HG03045 (cell line): ENCODE measurements around the gene APOB.
"Not testable (repeated sequence)": the region's sequence is repeated elsewhere in the genome, so short reads cannot be mapped to it uniquely, and the experiment has no call there.

Source experiments
- ATAC-seq: cut with Tn5 transposase; IDR thresholded peaks from one replicate; pipeline ENCODE4 v1.9.1; 2021; ENCODE audit warnings: mild to moderate bottlenecking, moderate library complexity; ENCODE audit not compliant: unreplicated experiment

Gene APOB

GRCh38 chr2:21034156-21034971 lies 9.5 kb downstream of the APOB start:
- ATAC-seq, result no peak

DNA sequence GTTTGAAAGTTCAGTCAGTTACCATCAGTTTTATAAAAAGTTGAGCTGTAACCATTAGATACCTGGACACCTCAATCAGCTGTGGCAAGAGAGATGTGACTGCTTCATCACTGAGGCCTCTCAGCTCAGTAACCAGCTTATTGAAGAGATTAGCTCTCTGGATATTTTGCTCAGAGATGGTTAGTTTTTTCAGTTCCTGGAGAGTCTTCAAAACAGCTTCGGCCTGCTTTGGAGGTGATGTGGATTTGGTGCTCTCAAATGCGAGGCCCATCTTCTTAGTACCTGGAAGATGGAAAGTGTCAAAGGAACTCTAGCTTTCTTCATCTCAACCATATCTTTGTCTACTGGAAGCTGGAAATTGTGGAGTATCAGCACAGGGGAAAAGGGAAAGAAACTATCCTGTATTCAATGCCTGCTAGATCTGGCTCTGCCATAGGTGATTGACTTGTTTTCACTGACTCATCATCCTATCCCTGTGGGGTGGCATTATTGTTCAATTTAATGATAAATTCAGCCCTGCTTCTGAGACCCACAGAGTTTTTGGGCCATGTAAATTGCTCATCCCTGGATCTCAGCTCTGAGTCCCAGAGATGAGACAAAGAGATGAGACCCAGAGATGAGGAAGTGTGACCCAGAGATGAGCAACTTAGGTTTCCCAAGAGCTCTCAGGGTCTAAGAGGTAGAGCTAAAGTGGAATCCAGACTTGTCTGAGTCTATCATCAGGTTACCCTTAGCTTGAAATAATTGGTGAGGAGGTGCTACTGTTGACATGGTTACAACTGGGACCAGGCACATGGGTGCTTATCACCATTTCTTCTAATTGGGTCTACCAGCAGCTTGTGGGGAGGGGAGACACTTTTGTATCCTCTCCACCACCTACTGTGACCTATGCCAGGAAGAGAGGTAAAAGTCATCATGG lies 10.4 kb downstream of the APOB start:
- no peak for ATAC-seq

DNA sequence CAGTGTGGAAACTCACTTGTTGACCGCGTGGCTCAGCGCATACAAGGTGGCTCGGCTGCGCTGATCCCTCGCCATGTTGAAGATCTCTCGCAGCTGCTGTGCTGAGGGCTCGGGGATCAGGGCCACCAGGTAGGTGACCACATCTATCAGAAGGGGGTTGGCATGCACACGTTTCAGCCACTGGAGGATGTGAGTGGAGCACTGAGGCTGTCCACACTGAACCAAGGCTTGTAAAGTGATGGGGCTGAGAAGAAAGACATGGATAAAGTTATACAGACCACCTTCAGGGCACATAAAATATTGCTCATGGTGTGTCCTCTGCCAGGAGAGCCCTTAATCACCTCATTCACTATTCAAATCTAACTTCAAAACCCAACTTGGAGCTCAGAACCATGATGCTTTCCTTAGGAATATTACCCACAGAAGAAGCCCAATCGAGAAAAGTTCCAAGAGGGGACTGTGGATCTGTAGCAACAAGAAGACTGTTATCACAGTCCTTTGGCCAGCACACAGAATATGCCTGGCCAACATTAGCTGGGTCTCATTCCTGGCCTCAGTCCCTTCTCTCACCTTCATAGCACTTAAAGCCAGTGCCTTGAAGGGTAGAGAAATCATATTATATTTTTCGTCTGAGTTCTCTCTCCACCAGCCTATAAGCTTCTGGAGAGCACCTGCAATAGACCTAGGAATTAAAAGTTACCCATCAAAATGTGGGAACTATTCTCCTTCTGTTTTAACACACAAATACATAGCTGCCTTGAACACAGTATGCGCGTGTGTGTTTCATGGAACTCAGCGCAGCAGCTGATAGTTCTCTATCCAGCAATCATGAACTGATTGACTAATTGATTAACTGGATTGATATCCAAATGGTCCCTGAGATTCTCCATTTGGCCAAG lies 11.3 kb downstream of the APOB start:
- no peak for ATAC-seq

- no peak for ATAC-seq
Observed at GRCh38 chr2:21030983-21031968, 12.6 kb downstream of the APOB start.

GRCh38 chr2:21029519-21029918 lies 14.4 kb downstream of the APOB start:
- no peak for ATAC-seq

GRCh38 chr2:21028951-21029350 lies 14.9 kb downstream of the APOB start:
- not testable (repeated sequence) for ATAC-seq

DNA sequence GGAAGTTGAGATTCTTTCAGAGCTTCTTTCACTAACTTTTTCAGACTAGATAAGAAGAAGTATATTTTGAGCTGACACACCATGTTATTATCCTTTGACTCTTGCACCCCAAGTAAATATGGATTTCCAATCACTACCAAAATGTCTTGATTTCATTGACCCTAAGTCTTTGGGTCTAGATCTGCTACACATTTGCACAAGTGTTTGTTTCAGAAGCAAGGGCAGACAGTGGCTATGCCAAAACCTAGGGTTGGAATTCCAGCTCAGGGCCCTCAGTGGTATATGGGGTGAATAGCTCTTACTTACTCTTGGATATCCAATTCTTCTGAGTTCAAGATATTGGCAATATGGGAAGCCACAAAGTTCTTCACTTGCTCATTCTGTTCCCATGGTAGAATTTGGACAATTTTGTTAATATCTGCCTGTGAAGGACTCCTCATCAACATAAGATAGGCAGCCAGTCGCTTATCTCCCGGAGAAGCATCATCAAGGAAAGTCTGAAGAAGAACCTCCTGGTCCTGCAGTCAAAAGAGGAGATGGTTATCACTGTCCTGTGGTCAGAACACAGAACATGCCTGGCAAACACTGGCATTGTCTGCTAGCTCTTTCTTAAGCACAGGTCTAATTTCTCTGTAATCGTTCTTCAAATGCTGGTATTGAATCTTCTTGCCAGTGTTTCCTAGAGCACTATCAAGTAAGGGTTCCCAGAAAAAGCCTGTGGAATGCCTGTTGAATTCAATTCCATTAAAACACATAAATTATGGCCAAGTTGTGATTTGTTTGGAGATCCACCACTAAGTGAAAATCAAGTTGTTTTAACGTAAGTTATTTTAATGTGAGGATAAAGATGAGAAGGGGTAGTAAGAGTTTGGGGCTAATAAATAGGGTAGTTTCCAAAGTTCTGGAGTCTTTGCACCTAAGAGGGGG lies 15.6 kb downstream of the APOB start:
- ATAC-seq, result no peak

- ATAC-seq, result no peak
Observed at GRCh38 chr2:21026479-21027282, 17.2 kb downstream of the APOB start.

GRCh38 chr2:21025690-21026478 lies 18.0 kb downstream of the APOB start:
- ATAC-seq, result no peak

GRCh38 chr2:21024722-21025389 lies 19.0 kb downstream of the APOB start:
- no peak for ATAC-seq

GRCh38 chr2:21024198-21024597 lies 19.7 kb downstream of the APOB start:
- ATAC-seq, result no peak

GRCh38 chr2:21023419-21024181 lies 20.3 kb downstream of the APOB start:
- ATAC-seq, result no peak

DNA sequence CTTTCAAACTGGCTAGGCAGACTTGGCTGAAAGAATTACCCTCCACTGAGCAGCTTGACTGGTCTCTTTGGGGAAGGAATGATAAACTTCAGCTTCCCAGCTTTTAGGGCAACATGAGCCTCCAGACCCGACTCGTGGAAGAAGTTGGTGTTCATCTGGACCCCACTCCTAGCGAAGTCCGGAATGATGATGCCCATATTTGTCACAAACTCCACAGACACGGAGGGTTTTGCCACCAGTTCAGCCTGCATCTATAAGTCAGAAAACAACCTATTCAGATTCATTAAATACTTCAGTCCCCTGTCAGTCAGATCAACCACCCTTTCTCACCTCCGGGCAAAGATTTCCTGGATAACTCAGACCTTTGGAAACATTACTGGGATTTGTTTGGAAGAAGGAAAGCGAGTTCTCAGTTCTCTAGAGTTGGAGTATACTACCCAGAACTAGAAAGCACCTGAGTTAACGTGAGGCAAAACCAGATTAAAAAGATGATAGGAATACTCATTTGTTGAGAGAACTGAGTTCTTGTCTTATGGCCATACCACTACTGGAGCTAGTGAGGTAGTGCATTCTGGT lies 21.0 kb downstream of the APOB start:
- no peak for ATAC-seq

GRCh38 chr2:21021430-21021829 lies 22.4 kb downstream of the APOB start:
- ATAC-seq, result no peak

- ATAC-seq, result no peak
Observed at GRCh38 chr2:21020668-21021288, 23.1 kb downstream of the APOB start.
